GM12875 (cell line): Measurements from ENCODE around the gene KIF16B.

ENCODE experiments used
- H3K4me3 ChIP-seq: one replicate; pipeline ENCODE4 v1.5.1; 2011; ENCODE audit warnings: low read depth, low read length, control low read depth
- CTCF ChIP-seq: IDR thresholded peaks from 2 replicates; pipeline ENCODE4 v1.5.1; 2011; ENCODE audit warnings: low read depth, mild to moderate bottlenecking, control low read depth, inconsistent platforms, low read length, moderate library complexity, borderline replicate concordance; ENCODE audit not compliant: insufficient read depth

The KIF16B gene

GRCh38 chr20:16514140-16514539 lies 59.1 kb downstream of the KIF16B start:
- no peak for TF ChIP-seq CTCF
- no peak overlapping the region for H3K4me3 ChIP-seq

- no peak overlapping the region for H3K4me3 ChIP-seq
- no peak for TF ChIP-seq CTCF
Observed at GRCh38 chr20:16505894-16506293, 67.4 kb downstream of the KIF16B start.

- no peak overlapping the region for H3K4me3 ChIP-seq
- TF ChIP-seq CTCF: no peak
Observed at GRCh38 chr20:16501301-16501700, 71.9 kb downstream of the KIF16B start.

- no peak overlapping the region for H3K4me3 ChIP-seq
- no peak for TF ChIP-seq CTCF
Observed at GRCh38 chr20:16500197-16500596, 73.1 kb downstream of the KIF16B start.

GRCh38 chr20:16498526-16499253 lies 74.6 kb downstream of the KIF16B start:
- TF ChIP-seq CTCF: no peak
- H3K4me3 ChIP-seq: no peak overlapping the region

- TF ChIP-seq CTCF: no peak
Observed at GRCh38 chr20:16497896-16498295, 75.4 kb downstream of the KIF16B start.

GRCh38 chr20:16493486-16493885 lies 79.8 kb downstream of the KIF16B start:
- TF ChIP-seq CTCF: no peak
- no peak overlapping the region for H3K4me3 ChIP-seq

More at GRCh38 chr20:16497896-16498295, 75.4 kb downstream of the KIF16B start:
- H3K4me3 ChIP-seq: no peak overlapping the region
